ENCODE data around the gene SEC14L3.
A peak's percentile ranks its signal among the peaks of the same experiment; 100 is the strongest.

Gene SEC14L3

DNA sequence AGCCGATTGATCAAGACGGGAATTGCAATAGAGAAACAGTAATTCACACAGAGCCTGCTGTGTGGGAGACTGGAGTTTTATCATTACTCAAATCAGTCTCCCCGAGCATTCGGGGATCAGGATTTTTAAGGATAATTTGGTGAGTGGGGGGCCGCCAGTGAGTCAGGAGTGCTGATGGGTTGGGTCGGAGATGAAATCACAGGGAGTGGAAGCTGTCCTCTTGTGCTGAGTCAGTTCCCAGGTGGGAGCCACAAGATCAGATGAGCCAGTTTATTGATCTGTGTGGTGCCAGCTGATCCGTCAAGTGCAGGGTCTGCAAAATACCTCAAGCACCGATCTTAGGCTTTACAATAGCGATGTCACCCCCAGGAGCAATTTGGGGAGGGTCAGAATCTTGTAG lies 30.7 kb downstream of the SEC14L3 start:
- no peak for DNase-seq

DNA sequence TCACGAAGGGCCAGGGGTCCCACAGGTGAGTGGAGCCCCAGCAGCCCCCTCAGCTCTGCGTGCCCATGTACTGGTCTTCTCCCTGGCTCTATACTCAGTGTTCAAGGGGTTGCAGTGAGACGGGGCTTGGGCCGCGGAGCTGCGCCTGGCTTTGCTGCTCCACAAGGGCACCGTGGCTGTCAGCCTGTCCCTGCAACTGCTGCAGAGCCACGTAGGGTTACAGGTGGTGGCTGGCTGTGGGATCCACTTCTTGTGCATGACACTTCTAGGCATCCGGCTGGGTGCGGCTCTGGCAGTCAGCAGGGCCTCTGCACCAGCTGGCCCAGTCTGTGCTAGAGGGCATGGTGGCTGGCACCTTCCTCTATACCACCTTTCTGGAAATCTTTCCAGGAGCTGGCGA lies 32.0 kb downstream of the SEC14L3 start:
- DNase-seq, result no peak

DNA sequence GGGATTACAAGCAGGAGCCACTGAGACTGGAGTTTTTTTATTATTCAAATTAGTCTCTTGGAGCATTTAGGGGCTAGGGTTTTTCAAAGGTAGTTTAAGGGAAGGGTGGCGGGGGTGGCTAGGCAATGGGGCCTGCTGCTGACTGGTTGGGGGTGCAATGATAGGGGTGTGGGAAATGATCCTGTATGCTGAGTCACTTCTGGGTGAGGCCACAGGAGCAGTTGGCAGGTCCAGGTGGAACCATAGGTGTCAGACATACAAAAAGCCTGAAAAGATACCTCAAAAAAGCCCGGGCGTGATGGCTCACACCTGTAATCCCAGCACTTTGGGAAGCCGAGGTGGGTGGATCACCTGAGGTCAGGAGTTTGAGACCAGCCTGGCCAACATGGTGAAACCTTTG lies 32.6 kb downstream of the SEC14L3 start:
- DNase-seq, result no peak

DNA sequence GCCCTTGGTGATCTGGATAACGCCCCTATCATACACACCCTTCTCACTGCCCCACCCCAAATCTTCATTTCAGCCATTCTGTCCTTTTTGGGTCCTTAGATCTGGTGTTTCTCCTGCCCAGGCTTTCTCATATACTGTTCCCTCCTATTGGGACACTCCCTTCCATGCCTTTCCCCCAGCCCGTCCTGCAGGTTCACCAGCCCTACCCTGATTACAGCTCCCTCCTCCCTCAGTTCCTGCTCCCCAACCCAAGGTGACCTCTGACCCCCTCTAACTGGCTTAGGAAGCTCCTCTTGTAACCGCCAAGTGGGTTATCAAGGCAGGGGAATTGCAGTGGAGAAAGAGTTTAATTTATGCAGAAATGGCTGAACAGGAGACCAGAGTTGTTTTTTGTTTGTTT lies 33.3 kb downstream of the SEC14L3 start:
- no peak for DNase-seq

DNA sequence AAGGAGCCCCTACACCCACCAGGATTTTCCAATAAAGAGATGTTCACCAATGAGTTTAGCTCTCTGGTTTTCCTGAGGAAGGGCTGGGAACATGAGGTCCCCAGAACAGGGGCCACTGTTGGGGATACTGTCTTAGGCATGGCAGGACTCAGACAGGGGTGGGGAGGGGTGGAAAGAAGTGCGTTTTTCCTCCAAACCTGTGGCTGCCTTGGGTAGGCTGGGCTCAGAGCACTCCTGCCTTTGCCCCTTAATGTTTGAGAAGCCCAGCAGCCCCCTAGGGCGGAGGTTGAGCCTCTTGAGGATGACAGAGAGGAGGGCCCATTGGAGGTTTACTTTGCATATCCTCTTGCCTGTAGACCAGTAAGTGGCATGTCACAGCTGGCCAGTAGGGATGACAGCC lies 35.6 kb downstream of the SEC14L3 start:
- no peak for DNase-seq

DNA sequence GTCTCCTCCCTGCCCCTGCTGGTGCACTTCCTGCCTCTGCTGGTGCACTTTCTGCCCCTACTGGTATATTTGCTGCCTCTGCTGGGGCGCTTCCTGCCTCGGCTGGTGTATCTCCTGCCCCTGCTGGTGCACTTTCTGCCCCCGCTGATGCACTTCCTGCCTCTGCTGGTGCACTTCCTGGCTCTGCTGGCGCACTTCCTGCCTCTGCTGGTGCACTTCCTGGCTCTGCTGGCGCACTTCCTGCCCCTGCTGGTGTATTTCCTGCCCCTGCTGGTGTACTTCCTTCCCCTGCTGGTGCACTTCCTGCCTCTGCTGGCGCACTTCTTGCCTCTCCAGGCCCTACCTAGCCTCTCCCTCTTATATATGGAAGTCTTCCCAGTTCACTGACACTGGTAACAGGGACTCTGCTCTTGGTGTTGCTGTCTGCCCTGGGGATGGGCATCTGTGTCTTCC lies 36.1 kb downstream of the SEC14L3 start:
- no peak for DNase-seq

DNA sequence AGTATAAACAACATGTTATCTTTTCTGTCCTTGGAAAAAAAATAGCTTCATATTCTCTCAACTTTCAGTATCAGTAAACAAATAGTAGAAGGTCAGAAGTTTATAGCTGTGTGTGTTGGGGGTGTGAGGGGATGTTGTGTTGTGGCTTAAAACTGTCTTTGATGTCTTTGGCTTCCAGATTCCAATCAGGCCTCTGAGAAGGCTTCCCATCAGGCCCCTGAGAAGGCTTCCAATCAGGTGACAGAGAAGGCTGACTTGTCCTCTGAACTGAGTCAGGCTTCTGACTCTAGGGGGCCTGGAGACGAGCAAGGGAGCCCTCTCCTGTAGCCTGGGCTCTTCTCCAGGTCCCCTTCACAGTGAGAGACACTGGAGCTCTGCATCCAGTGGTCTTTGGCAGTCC lies 37.0 kb downstream of the SEC14L3 start:
- no peak for DNase-seq

DNA sequence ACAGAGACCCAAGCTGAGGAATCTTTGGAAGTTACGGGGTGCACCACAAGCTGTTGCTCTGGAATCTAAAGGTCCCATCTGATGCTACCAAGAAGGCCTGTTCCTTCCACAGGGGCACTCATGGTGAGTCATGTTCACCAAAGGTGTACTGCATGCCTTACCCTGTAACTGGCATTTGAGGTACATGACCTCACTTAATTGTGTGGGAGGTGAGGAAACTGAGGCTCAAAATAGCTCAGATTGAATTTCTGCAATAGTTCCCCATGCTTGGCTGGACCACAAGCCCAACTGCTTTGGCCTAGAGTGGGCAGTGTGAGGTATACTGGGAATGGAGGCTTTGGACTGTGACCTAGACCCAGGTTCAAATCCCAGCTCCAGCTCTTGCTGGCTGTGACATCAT lies 38.0 kb downstream of the SEC14L3 start:
- no peak for DNase-seq

DNA sequence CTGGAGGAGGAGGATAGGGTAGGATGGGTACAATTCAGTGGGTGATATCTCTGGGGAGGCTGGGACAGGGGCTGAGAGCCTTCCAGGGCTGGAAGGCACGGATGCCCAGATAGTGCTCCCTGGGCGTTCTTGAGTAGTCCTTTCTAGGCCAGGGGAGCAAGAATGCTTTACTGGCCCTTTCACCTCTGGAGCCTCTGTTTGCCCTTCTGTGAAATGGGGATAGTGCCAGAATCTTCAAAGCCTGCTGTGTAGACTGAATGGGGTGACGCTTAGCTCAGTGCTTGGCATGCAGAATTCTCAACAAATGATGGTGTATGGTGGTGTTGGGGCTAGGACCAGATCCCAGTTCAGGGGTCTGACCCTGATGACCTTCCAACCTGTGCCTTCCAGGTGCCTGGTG lies 38.6 kb downstream of the SEC14L3 start:
- no peak for DNase-seq

DNA sequence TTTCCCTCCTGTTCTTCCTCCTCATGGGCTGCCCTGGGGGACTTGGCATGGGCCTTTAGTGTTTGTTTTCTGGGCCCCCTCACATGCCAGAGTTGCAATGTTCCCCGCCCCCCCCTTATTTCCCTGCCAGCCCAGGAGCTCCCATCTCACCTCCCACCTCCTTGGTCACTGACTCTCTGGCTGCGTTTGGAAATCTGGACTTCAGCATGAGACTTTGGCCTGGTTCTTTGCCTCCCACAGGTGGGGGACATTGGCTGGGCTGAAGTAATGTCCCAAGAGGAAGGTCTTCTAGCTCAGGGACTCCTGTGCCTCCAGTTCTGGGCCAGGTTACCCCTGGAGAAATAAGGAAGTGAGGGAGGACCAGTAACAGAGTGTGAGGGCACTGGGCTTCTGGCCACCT lies 39.3 kb downstream of the SEC14L3 start:
- no peak for DNase-seq

DNA sequence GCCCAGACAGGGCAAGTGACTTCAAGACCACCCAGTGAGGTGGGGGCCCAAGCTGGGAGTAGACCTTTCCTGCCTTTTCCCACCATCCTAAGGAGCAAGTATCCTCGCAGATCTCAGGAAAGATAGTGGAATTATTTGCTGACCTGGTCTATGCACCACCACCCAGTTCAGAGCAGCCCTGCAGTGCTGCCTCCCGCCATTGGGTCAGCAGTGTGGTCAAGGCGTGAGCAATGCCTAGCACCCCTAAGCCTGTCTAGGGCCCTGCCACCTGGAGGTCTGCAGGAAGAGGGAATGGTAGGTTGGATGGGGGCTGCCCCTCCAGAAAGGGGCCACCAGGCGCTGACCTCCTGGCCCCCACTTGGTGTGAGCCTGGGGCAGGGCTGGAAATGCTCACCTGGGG lies 39.7 kb downstream of the SEC14L3 start:
- no peak for DNase-seq

DNA sequence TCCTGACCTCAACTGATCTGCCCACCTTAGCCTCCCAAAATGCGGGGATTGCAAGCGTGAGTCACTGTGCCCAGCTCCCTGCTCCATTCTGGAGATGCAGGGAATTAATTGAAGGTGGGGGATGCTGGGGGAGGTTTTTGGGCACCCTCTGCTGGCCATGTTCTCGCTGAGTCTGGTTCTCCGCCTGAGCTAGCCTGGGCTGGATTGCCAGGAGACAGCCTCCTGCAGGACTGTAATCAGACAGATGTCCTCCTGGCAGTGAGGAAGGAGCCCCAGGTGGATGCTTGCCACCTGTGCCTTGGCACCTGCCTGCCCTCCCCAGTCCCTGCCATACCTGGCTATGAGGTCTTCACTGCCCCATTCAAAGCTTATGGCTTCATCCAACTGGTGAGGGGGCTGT lies 40.9 kb downstream of the SEC14L3 start:
- DNase-seq, result no peak

DNA sequence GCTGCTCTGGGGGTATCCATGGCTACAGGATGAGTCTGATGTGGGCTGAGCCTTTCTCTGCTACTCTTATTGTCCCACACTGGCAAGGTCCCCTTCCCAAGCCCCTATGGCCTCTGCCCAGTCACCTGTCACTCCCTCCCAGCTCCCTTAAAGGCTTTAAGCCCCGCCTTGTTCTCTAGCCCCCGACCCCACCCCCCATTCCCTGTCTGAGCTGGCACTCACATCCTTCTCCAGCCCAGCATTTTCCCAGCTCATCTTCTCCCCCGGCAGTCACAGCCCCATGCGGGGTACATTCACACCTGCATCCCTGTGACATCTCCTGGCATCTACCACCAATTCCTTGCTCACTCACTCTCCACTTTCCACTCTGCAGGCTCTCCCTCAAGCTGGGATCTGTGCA lies 41.9 kb downstream of the SEC14L3 start:
- DNase-seq, result no peak

DNA sequence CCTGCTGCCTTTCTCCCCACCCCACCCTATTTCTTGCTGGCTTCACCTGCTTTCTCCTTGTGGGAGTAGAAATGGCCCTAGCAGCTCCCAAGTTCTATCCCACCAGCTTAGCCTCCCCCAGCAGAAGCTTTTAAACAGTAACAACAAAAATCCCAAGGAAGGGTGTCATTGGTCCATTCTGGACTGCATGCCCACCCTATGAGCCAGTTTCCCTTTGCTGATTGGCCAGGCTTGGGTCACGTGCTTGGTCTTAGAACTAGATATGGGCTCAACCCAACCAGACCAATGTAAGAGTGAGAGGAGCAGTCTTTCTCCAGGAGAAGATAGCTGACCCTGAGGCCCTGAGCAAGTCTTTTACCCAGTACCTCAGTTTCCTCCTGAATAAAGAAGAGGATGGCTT lies 43.9 kb downstream of the SEC14L3 start:
- no peak for DNase-seq

DNA sequence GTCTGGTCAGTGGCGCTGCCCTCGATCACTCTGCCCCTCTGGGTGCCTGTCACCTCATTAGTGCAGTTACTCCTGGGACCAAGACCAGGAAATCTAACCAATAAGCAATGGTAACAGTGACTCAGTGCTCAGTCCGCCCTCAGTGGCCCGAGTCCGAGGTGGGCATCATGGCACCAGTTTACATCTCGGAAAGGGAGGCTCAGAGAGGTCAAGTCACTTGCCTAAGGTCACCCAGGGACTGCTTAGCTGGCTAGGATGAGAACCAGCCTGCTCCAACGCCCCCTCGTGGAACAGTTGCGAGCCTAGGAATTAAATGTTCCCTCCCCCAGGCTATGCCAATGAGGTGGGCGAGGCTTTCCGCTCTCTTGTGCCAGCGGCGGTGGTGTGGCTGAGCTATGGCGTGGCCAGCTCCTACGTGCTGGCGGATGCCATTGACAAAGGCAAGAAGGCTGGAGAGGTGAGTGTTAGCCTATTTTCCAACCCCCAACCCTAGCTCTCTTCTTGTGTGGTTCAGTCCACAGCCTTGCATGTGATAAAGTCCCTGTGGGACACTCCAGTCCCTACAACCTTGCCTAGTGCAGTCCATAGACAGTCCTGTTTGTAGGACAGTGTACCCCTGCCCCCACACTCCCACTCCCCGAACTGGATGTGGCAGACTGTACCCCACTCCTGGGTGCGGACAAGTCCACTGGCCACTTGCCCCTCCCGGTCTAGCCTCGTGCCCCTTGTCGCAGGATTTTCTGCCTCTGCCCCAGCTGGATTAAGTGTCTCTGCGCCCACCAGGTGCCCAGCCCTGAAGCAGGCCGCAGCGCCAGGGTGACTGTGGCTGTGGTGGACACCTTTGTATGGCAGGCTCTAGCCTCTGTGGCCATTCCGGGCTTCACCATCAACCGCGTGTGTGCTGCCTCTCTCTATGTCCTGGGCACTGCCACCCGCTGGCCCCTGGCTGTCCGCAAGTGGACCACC lies 45.1 kb downstream of the SEC14L3 start:
- DNase-seq, result no peak

DNA sequence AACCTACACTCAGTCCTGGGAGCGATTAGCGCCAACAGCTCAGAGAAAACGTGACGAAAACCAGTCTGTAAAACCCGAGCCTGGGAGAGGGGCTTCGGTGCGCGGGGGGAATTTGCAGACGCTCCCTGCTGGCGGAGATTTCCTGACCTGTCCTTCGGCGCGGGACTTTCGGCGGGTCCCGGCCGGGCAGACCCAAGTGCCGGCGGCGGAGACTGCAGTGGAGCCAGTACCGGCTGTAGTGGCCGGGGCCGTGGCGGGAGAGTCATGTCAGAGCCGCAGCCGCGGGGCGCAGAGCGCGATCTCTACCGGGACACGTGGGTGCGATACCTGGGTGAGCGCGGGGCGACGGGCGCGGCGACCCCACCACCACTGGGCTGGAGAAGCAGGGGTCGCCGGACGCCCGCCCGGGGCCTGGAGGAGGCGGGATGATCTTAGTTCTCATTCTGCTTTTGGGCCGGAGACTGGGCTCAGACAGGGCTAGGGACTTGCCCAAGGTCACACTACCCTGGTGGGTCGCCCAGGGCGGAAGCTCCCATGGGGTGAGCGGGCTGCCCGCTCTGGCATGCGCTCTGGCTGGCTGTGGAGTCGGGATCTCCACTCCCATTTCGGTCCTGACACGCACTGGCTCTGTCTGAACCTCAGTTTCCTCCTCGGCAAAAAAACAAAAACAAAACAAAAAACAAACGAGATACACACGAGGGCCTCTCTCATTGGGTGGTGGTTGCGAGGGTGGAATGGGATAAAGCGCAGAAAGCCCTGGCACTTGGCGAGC lies 46.0 kb downstream of the SEC14L3 start, which contains the start of gene MTFP1:
Gene MTFP1 (plus strand): TSS at position 153 of the 772 bp plus-strand sequence. CDS start 112 bp downstream, at position 265.
- DNase-seq, result no peak

DNA sequence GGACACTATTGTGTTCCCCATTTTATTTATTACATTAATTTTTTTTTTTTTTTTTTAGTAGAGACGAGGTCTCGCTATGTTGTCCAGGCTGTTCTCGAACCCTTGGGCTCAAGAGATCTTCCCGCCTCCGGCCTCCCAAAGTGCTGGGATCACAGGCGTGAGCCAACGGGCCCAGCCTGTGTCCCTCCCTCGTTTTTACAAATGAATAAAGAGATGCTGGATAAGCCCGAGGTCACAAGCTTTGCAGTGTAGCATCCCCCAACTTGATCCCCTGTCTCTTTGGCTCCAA lies 46.5 kb downstream of the SEC14L3 start:
- DNase-seq, result no peak

DNA sequence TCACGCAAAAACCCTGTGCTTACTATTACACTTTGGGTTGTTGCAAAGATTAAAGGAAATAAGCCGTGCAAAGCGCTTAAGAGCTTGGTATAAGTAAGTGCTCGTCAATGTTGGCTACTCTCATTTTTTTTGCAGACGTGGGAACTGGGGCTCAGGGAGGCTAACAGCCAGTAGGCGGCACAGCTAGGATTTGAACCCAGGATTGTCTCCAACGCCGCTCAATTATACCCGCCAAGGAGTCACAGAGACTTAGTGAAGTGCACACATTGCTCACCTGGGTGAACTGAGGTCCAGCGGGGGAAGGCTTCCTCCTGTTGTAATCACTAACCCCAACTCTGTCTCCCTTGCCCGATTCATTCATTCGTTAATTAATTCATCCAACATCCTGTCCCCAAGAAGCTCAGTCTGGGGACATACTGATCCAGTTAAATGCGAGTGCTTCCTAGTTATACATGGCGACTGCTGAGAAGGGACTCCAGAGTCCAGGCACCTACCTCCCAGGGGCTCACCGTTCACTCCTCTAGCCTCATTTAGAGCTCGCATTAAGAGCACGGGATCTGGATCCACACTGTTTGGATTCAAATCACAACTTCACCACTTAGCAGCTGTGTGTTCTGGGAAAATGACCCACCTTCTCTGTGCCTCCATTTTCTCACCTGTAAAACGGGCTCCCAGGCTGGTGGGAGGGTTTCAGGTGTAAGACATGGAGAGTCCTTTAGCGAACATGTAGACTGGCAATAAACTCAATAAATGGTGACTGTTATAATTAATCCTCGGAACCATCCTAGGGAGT lies 47.1 kb downstream of the SEC14L3 start:
- DNase-seq, result no peak

DNA sequence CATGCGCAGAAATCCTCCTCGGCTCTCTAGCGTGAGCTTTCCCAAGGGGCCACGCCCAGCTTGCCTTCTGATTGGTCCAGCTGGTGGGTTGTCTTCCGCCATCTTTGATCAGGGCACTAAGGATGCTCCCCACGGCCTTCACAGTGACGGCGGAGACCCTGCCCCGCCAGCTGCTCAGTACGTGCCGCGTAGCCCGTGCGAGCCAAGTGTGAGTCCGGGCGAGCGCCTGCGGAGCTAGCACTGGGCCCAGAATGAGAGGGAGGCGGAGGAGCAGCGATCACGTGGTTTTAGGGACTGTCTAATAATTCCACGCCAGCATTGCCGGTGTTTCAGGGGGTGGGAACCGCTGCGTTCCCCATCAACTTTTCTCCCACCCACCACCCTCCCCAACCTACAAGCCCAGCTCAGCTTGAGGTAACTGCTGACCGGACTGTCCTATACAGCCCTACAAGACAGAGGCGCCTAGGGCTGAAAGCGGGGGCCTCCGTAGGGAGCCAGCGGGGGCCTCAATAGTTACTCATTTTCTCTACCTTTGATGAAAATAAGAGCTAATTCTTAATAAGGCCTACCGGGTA lies 47.8 kb downstream of the SEC14L3 start:
- peak; percentile 99 for DNase-seq

DNA sequence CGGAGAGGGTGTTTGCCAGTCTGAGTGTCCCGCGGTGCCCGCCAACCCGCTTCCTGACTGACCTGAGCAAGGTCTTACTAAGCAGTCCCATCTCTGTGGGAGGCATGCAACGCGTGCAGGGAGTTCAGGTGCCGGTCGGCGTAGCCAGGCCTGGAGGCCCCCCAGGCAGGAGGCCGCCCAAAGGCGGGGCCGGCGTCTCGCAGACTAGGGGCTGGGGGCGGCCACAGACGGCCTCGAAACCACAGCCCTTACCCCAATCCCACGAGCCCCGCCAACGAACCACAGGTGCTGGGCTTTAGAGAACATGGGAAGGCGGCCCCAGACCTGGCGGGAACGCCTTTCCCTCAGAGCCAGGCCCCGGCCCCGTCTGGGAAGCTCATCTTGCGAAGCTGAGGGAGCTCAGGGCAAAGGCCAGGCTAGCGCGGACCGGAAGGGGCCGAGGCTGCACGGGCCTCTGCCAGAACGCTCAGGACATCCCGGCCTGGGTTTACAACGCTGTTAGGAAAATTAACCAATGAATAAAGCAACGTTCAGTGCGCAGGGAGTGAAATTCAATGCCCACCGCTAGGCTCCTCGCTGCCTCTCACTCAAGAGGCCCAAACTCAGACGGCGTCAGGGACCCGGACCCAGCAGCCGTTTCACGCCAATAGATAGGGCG lies 48.4 kb downstream of the SEC14L3 start:
- DNase-seq, result no peak

DNA sequence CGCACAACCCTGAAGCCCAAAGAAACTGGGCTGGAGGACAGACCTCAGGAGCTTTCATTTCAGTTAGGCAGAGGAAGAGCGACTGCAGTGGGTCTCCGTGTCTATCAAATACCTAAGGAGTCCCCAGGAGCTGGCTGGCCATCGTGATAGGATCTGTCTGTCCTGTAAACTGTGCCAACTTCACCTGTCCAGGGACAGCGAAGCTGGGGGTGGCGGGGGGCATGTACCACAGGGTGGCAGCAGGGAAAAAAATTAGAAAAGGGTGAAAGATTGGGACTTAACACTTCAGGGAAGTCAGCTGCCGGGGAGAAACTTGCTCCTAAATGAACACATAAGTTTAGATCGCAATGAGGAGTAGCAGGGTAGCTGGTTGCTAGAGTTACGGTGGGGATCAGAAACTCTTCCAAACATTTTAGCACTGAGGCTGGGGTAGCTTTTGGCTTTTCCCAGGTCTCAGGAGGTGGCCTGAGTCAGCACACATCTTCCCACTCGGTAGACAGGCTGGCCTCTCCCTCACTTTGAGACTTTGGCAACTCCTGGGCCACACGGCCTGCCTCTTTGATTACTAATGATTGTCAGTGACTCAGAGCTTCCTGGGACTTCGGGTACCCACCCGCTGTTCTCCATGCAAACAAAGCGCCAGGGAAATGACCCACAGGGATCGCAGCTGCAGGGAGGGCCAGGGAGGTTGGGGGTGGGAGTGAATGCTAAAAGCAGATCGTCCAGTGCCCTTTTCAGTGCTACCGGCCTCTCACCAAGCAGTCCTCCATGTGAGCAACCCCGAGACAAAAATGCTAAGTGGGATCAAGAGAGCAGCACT lies 49.1 kb downstream of the SEC14L3 start:
- peak; percentile 5 for DNase-seq
